ENCODE measurements around the gene FRMD4A.

FRMD4A gene

DNA sequence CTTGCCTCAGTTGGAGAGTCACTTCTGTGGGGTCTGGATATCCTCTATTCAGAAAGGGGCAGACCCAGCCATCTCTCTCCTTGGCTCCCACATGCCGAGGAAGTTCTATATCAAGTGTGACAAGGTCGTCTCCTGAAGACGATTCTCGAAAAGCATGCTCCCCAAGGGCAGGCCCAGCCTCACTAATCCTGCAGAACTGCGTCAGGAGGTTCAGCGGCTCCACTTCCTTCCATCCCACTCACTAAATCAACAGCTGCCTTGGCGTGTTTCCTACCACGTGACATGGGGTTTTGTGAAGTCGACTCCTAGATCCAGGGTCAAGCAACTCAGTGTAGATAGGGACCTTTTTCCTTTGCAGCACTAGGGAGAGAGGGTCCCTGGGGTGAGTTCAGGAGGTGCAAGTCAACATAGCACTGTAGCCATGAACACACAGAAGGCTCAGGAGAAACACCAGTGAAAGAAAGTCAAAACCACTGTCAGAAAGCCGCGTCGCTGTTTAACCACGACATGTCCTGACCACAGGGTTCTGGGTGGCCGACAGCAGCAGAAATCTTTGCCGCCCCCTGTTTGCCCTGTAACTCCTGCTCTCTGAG lies 587.5 kb downstream of the FRMD4A start:
- DNase-seq (ENCODE audit: low spot score), result no peak

DNA sequence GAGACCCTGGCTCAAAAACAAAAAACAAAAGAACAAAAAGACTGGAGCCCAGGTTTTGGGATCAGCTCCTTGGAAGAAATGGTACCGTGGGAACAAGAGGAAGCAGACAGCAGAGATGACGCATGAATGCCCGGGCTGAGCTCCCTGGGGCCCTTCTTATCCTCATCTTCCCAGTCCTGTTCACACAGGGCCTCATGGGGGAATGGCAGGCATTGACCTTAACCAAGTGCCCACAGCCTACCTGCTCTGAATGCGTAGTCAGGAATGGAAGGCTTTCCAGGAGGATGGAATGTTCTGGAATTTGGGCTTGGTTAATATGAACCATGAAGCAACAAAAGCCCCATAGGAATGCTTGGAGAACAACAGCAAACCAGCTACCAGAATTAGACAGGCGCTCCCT lies 589.3 kb downstream of the FRMD4A start:
- DNase-seq (ENCODE audit: low spot score), result peak; percentile 67

DNA sequence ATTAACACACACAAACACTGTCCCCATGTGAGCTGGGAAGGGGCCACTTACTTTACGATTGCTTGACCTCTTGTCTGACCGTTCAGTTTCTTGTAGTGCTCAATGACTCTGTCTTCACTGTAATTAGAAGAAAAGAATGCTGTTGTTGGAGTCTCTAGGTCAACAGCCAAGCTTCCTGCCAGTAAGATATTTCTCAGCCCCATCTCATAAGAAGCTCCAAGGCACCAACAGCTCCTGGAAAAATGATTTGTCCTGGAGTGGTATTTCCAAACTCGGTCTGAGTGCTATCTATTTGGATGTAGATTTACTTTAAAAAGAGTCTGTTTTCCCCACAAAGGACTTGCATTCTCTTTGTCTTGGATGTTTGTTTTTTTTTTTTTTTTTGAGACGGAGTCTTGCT lies 590.3 kb downstream of the FRMD4A start:
- no peak for DNase-seq (ENCODE audit: low spot score)

DNA sequence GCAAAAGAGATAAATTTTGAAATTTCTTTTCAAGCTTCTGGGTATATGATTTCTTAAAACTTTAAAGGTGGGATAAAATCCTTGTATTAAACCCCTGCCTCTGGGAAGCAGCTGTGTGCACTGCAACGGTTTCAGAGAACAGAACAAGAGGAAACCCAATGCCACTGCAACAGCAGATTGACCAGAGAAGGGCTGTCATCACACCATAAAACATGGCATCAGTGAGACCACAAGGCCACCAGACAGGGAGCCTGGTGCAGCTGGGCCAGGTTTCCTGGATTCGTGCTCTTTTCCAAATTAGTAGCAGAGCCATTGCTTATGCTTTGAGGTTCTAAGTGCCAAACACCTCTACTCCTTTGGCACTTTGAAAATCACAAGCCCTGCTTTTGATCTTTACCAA lies 591.5 kb downstream of the FRMD4A start:
- no peak for DNase-seq (ENCODE audit: low spot score)

DNA sequence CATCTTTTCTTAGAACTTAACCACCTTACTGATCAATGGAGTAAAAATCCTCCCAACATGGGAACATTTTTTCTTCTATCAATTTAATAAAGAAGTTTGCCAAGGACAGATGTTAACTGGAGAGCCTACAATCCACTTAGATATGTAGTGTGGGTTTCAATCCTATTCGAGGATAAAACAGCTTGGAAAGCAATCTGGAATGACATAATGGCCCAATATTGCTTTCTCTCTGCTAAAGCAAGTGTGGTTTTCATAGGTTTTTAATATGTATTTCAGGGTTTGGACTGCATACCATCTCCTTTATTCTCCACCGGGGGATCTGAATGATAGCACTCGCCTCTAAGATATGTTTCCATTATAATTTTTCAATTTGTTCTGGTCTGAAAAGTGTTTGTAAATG lies 594.2 kb downstream of the FRMD4A start:
- no peak for DNase-seq (ENCODE audit: low spot score)

DNA sequence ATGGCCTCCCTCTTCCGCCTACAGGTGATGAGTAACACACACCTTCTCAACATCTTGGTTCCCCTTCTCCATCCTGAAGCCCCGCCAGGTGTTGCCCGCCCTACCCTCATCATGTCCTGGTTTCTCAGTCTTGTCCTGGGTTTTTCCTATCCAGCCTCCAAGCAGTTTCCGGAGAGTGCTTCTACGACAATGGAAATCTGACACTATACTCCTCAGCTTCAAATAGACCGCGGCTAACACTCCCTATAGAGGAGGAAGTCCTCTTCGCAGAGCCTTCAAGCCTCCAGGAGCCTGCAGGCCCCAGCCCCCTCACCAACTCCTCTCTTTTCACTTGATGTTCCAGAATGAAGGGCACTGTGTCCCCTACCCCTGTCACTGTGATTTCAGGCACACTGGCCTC lies 596.6 kb downstream of the FRMD4A start:
- DNase-seq (ENCODE audit: low spot score), result no peak

DNA sequence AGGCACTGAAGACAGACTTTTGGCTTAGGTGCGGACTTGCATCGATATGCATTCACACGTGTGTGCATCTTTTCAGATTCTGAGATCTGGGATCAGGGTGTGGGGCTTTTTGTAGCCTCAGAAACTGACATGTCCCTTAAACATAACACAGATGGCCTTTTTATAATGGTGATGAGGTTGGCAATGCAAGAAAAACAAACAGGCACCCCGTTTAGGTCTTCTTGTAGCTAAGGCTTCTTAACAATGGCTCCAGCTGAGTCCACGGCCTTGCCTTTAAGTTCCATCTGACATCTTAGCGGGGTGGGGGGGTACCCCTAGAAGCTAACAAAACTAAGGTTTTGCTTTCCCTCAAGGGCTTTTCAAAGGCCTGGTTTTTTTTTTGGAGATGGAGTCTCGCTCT lies 597.7 kb downstream of the FRMD4A start:
- DNase-seq (ENCODE audit: low spot score), result no peak

DNA sequence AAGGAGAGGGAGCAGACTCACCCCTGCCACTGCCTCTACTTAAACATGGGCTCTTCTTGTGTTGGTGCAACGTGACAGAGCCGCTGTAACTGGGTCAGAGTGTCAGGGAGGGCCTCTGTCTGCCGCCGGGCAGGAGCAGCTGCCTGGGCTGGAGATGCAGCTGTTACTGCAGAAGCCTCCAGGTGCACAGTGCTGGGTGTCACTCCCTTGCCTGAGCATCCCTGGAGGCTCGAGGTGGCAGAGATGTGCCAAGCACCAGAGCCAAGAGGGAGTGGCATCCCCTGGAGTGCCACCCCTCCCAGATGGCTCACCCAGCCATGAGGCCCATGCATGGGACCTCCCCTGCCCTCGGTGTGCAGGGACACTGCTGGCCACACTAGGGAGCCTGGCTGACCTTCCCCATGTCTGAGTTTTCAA lies 598.3 kb downstream of the FRMD4A start:
- DNase-seq (ENCODE audit: low spot score), result no peak

DNA sequence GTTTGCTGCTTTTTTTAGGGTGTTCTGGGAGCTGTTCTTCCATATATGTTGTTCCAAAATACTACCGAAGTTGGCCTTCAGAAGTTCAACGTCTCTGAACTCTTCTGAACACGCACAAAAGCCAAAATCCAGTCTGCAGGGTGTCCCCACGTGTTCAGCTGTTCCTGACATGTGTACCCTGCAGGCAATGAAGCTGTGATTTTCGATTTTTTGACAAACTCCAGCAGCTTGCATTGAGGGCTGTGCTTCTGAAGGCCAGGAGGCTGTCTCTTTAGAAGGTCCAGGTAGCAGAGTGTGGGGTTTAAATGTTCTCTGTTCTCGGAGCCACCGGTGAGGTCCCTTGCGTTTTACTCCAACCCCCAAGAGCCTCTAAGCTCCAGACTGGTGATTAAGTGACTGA lies 598.9 kb downstream of the FRMD4A start:
- no peak for DNase-seq (ENCODE audit: low spot score)

DNA sequence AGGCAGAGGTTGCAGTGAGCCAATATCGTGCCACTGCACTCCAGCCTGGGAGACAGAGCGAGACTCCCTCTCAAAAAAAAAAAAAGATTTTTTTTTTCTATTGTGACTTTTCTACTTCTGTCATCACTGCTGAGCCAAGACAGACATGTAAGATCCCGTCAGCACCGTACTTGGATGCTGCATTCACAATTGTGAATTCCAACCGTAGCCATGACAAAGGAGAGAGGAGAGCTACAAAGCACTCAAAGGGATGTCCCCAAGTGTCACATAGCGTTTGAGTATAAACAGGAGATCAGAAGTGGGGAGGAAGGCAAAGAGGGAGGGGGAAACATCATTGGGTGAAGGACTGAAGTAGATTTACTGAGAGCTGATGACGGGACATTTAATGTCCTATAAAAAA lies 599.8 kb downstream of the FRMD4A start:
- DNase-seq (ENCODE audit: low spot score), result no peak

DNA sequence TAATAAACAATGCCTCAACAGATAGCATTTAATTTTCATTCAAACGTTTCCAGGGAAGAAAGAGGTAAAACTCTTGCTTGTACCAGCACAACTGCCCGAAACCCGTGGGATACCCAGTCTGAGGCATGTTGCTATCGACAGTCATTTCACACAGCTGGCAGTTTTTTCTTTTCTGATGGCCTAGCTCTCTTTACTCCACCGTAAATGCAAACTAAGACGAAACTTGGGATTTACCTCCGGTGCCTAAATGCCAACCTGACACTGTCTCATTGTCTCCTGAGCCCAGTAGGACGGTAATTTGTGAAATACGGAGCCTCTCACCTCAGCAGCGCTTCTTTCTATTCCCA lies 600.4 kb downstream of the FRMD4A start:
- DNase-seq (ENCODE audit: low spot score), result no peak

DNA sequence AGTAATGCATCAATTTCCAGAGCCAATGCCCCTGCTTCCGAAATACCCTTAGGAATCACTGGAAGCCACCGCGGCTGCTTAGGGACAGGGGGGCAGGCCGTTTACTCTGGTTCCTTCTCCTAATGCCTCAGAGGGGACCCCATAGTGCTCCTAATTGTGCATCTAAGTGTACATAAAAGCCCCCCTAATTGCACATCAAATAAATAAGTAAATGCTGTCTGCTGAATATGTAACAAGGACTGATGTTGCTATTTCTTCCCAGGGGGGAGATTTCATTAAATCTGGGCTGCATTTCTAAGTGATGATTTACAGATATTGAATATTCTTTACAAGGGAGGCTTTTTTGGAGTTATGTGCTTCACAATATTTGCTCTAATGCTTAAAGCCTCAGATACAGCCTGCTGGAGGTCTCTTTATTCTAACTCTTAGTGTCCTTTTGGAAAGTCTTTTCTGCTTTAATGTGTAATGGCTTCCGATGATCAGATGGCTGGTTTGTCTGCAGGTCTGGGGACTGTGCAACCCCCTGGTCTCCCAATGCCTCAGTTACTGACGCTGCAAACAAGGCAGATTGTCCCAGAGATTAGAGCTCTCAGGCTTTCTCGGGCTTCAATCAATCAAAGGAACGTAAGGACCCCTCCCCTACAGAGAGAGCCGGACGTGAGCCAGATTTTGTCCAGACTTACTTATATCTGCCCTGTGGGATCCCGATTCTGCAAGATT lies 601.0 kb downstream of the FRMD4A start:
- no peak for DNase-seq (ENCODE audit: low spot score)

DNA sequence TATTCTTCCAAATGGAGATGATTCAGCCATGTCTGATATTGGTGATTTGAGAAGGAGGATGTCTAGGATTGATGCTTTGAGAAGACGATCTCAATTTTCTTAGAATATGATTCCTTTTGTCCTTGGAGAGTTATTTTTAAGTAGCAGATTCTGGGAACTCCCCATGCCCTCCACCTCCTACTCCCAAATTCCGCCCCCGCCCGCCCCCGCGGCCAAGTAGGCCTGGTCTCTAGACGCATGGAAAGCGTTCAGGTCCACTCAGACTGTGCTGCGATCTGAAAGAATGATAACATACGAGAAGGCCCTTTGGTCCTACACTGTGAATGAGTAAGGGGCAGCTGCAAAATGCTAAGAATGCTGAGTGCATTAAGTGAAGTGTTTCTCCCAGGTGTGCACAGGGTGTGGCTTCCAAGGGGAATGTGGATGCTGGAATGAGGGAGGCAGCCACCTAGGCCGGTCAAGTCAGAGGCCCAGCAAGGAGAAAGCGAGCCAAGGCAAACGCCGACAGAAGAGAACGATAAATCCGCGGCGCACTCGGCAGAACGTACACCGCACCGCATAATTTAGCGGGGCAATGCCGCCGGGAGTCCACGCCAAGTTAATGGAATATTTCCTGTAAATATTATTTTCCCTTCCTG lies 601.7 kb downstream of the FRMD4A start:
- DNase-seq (ENCODE audit: low spot score), result no peak

DNA sequence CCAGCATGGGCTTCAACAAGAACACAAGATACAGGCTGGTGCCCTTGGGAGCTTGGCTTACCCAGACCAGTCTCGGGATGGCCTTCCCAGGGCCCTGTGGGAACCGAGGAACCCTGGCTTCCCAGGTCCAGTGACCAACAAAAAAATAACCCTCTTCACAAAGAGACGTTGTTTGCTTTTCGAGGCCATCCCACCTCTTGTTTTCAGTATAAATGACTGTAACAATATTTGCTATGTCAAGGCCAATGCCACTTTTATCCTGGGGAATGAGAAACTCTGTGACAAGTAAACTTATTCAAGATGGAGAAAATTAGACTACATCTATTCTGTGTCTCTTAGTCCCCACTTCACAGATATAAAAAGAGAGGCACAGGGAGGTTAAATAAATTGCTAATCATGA lies 605.1 kb downstream of the FRMD4A start:
- no peak for DNase-seq (ENCODE audit: low spot score)

DNA sequence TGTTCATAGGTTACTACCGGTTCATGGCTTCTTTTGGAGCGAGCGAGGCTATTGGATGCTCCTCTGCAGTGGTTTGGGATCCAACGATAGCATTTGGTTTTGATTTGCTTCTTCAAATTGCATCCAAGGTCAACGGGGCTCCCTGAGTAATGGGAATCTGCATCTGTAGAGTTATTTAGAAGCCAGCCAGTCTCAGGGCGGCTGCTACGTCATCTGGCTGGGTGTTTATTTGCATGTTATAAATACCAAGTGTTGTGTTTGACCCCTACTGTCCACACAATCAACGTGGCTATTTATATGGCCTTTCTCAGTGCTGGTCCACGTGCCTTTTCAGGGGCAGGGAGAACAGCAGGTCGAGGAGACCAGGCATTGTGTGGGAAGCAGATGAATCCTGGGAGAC lies 606.2 kb downstream of the FRMD4A start:
- no peak for DNase-seq (ENCODE audit: low spot score)

DNA sequence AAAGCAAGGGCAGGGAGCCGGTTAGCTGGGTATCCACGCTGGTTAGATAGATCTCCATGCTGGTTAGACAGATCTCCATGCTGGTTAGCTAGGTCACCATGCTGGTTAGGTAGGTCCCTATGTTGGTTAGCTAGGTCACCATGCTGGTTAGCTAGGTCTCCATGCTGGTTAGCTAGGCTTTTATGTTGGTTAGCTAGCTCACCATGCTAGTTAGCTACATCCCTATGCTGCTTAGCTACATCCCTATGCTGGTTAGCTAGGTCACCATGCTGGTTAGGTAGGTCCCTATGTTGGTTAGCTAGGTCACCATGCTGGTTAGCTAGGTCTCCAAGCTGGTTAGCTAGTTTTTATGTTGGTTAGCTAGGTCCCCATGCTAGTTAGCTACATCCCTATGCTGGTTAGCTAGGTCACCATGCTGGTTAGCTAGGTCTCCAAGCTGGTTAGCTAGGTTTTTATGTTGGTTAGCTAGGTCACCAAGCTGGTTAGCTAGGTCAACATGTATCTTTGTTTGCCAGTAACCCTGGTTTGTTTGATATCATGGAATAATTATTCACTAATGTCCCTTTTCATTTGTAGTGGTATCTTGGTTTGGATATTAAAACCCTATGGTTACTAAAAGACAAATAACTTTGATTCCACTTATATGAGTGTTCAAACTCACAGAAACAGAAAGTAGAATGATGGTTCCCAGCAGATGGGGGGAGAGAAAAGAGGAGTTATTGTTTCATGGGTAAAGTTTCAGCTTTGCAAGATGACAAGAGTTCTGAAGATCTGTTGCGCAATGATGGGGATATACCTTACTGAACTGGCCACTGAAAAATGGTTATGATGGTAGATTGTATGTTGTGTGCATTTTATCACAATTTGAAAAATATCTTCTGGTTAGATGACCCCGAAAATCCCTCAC lies 607.7 kb downstream of the FRMD4A start:
- peak; percentile 15 for DNase-seq (ENCODE audit: low spot score)

DNA sequence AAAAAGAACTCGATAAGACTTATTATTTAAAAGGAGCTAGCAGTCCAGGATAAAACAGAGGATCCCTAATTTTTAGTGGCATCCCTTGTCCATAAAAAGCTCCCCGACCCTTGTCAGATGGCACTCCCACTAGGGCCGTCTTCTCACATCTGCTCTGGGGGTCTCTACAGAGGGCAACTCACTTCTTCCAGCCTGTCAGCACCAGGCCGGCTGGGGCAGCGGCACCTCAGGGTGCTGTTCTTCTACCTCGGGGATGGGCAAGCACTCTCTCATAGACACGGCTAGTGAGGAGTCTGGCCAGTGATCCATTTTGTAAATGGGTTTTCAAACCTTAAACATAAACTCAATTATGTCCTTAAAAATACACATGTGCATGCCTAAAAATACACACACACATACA lies 609.2 kb downstream of the FRMD4A start:
- DNase-seq (ENCODE audit: low spot score), result no peak

DNA sequence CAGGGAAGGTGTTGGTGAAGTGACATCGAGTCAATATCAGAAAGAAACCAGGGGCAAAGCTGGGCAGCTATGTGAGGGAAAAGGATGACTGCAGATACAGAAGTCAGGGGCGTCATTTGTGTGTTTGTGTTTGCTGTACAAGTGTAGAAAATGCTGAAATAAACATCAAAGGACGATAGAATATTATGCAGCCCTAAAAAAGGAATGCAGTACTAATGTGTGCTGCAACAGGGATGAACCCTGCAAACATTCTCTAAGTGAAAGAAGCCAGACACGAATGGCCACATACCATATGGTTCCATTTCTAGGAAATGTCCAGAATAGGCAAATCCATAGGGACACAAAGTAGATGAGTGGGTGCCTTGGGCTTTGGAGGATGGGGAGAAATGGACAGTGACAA lies 610.0 kb downstream of the FRMD4A start:
- DNase-seq (ENCODE audit: low spot score), result no peak

DNA sequence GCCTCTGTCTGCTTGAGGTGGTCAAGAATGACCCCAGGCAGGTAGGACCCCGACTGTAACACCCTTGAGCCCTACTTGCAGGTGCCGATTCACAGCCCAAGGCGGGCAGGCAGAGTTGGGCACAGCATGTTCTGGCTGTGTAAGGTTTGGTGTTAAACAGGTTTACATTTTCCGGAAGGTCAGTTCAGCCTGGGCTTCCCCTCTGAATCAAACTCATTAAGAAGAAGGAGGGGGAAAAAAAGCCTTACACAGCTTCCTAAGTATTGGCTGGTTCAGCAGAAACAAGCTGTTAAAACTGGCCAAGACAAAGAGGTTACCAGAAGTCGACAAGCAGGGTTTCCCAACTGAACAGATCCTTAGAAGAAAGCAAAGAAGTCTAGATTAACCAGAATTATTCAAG lies 611.3 kb downstream of the FRMD4A start:
- peak; percentile 17 for DNase-seq (ENCODE audit: low spot score)

DNA sequence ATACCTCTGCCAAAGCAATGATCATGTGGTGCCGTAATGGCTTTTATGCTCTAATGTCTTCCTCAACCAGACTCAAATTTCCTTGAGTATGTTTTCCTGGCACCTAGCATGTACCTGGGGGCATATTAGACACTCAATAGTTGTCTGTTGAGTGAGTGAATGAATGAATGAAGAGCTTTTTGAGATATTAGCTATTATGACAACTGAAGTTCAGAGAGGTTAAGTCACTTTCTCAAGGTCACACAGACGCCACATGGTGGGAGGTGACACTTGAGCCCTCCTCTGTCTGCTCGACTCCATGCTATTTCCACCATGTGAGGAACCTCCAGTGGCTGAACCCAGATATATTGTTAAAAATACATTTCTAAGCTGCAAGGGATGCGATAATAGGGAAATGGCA lies 611.9 kb downstream of the FRMD4A start:
- DNase-seq (ENCODE audit: low spot score), result no peak

DNA sequence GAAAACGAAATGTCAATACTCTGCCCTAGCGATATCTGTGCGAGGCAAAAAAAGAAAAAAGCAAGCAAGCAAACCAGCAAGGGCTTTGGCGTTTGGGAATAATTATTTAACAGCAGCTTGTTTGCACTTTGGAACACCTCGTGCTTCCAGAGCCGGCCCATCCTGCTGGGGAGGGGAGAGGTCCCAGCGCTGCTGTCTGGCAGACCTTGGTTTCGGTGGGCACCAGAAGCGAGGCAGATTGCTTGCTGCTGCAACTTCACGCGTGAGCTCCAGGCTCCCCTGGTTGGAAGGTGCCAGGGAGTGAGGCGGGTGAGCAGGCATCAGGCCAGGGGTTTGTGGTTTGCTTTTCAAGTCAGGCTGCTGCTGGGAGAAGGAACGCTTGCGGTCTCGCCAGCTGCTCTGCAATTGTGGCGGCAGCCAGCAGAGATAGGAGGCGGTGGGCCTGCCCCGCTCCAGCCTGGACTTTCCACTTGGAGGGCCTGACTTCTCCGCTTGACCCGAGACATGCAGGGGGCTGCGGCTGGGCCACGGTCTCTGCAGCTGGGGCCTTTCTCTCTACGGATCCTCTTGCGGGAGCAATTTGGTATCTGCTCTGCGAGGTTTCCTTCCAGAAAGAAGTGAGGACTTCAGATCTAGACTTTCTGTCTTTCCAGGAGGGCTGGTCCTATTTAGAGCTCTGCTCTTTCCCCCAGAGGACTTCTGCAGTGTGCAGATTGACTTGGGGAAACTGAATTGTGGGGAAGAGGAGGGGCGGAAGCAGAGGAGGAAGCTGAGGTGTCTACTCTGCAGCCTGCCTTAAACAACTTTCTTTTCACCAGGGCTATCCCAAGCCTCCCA lies 612.6 kb downstream of the FRMD4A start:
- DNase-seq (ENCODE audit: low spot score), result peak; percentile 87

DNA sequence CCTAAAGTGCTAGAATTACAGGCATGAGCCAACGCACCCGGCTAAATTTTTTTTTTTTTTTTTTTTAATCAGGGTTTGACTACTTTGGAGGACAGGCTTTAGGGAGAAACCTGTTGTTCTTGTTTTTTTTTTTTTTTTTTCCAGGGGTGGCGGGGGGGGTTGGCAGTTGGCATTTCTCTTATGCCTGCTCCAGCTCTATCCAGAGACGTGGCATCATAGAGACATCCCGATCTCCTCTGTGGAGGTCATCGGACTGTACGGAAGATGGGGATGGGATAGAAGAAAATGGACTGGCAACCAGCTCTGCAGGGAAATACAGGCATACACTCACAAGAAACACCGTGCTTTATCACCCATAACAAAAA lies 613.2 kb downstream of the FRMD4A start:
- DNase-seq (ENCODE audit: low spot score), result no peak
